K562 (cell line): Measurements from ENCODE around the gene TBC1D9. TPM values are rescaled to one million over a fixed set of nuclear protein-coding genes. Genes with fewer than 3 reads are reported as not detected.

ENCODE experiments used
- ATAC-seq: fragments of 200-7000 bp; cut with Tn5 transposase; 3 replicates; pipeline ENCODE4 v1.9.1; 2020; ENCODE audit warnings: moderate library complexity
- BruUV-seq: library from RNA; stranded (reverse); fragments of 400-500 nt; replicated peaks from 2 replicates; lab custom pipeline; 2021; lab: Mats Ljungman, UMichigan
- CTCF ChIA-PET: fragments of 300-600 bp; formaldehyde crosslinking; extraction: SDS; loops from one replicate; lab custom pipeline; 2021; ENCODE audit warnings: low intra/inter-chr PET ratio; lab: Yijun Ruan, JAX
- POLR2A ChIA-PET: fragments of 300-600, 350-650 bp; sonication (Branson Sonifier 250); formaldehyde crosslinking; extraction: SDS; loops from one replicate; lab custom pipeline; 2021; ENCODE audit warnings: antibody characterized with exemption, inconsistent platforms; lab: Yijun Ruan, JAX
- DNase-seq, 4 experiments: peaks; one replicate each; pipeline versions ENCODE4 v3.0.0 to v3.0.0-alpha.2; 2011 to 2018; ENCODE audit warnings: low spot score in 3 of 4, mixed read lengths in 3 of 4; ENCODE audit errors: extremely low read depth in 1 of 4
- FAIRE-seq: peaks from 2 replicates; lab custom pipeline; 2011; peaks lifted over from hg19 to GRCh38; lab: Jason Lieb, UNC
- H2AFZ ChIP-seq: 2 replicates; pipeline ENCODE4 v1.6.0; 2011; ENCODE audit warnings: low read depth, low read length, control low read depth, inconsistent platforms
- H3K27ac ChIP-seq: fragments of 200-600 bp; 3 replicates; pipeline ENCODE4 v1.8.0; 2011; ENCODE audit warnings: low read depth, mild to moderate bottlenecking, control low read depth, inconsistent platforms, low read length, moderate library complexity, mixed read lengths; ENCODE audit errors: extremely low read depth
- H3K27me3 ChIP-seq, 2 experiments: fragments of 300-600 bp in 1 of 2; 2 replicates in 1 of 2; 3 replicates in 1 of 2; pipeline versions ENCODE4 v1.6.0 to v1.8.0; 2011; ENCODE audit warnings: inconsistent platforms in 2 of 2, low read length in 2 of 2, mild to moderate bottlenecking in 1 of 2, mixed read lengths in 1 of 2, moderate library complexity in 1 of 2; ENCODE audit not compliant: control insufficient read depth in 2 of 2, insufficient read depth in 2 of 2
- H3K36me3 ChIP-seq: fragments of 300-600 bp; 3 replicates; pipeline ENCODE4 v1.8.0; 2011; ENCODE audit warnings: mild to moderate bottlenecking, low read length, inconsistent platforms; ENCODE audit not compliant: control insufficient read depth, insufficient read depth
- H3K4me1 ChIP-seq, 2 experiments: fragments of 200-600 bp in 1 of 2; replicated peaks in 1 of 2; 2 replicates in 1 of 2; 3 replicates in 1 of 2; pipeline versions ENCODE4 v1.5.1 to v1.8.0; 2011; ENCODE audit warnings: inconsistent platforms in 2 of 2, low read length in 2 of 2, mild to moderate bottlenecking in 1 of 2, mixed read lengths in 1 of 2, moderate library complexity in 1 of 2; ENCODE audit not compliant: control insufficient read depth in 2 of 2, insufficient read depth in 2 of 2
- H3K4me2 ChIP-seq: 2 replicates; pipeline ENCODE4 v1.6.1; 2011; ENCODE audit warnings: low read length, control low read depth, inconsistent platforms, mixed read lengths; ENCODE audit not compliant: insufficient read depth
- H3K4me3 ChIP-seq: fragments of 200-600 bp; sonication (generic), shearing (Covaris generic); 2 replicates; pipeline ENCODE4 v1.5.1; 2016; ENCODE audit warnings: control low read depth, inconsistent platforms
- H3K79me2 ChIP-seq: fragments of 200-600 bp; 3 replicates; pipeline ENCODE4 v1.8.0; 2011; ENCODE audit warnings: low read length, inconsistent platforms; ENCODE audit not compliant: control insufficient read depth, insufficient read depth
- H3K9ac ChIP-seq, 2 experiments: 2 replicates each; pipeline versions ENCODE4 v1.6.0 to v1.6.1; 2011; ENCODE audit warnings: low read depth in 2 of 2, low read length in 2 of 2, control low read depth in 1 of 2, inconsistent platforms in 1 of 2, mild to moderate bottlenecking in 1 of 2, mixed read lengths in 1 of 2; ENCODE audit not compliant: insufficient read depth in 1 of 2
- H3K9me1 ChIP-seq: one replicate; pipeline ENCODE4 v1.6.0; 2011; ENCODE audit warnings: inconsistent platforms, mild to moderate bottlenecking, low read length, moderate library complexity; ENCODE audit not compliant: control insufficient read depth, insufficient read depth
- H3K9me3 ChIP-seq: replicated peaks from 2 replicates; pipeline ENCODE4 v1.5.1; 2011; ENCODE audit warnings: low read depth, low read length, inconsistent platforms; ENCODE audit not compliant: control insufficient read depth, insufficient read depth
- H4K20me1 ChIP-seq: replicated peaks from 2 replicates; pipeline ENCODE4 v1.6.1; 2011; ENCODE audit warnings: low read length, inconsistent platforms, mixed read lengths; ENCODE audit not compliant: control insufficient read depth, insufficient read depth
- HLTF ChIP-seq: fragments of 450-650 bp; IDR thresholded peaks from 2 replicates; pipeline ENCODE4 v1.6.1; 2016
- NRF1 ChIP-seq, 2 experiments: fragments of 450-650 bp; IDR thresholded peaks in 1 of 2; conservative IDR thresholded peaks in 1 of 2; 2 replicates each; pipeline ENCODE4 v1.6.1; 2014; ENCODE audit warnings: mild to moderate bottlenecking in 2 of 2
- SMAD1 ChIP-seq: fragments of 150-350 bp; IDR thresholded peaks from 2 replicates; pipeline ENCODE4 v1.6.1; 2014; ENCODE audit warnings: low read length, low read depth; ENCODE audit not compliant: partially characterized antibody
- ZBTB34 ChIP-seq: fragments of 250-450 bp; sonication (Bioruptor Pico); IDR thresholded peaks from 2 replicates; pipeline ENCODE4 v1.8.0; 2021; ENCODE audit warnings: mild to moderate bottlenecking, moderate library complexity
- WGBS: fragments of 100-300 bp; shearing (Covaris generic); methylation state at CpG from one replicate; pipeline ENCODE4 v1.1.6; 2016; ENCODE audit warnings: low coverage, mixed read lengths; ENCODE audit not compliant: insufficient coverage; ENCODE audit errors: missing lambda C conversion rate; 5-methylcytosine and 5-hydroxymethylcytosine counted together
- in situ Hi-C: fragments of 300-500 bp; cut with MboI; formaldehyde crosslinking; loops from 4 replicates; pipeline ENCODE4 v1.15.0; 2018; ENCODE audit warnings: inconsistent platforms, mixed read lengths
- intact Hi-C: fragments of 100-400 bp; cut with micrococcal nuclease; formaldehyde crosslinking; loops from 2 replicates; pipeline ENCODE4 v1.14.2; 2022
- polyA plus RNA-seq, 8 experiments: library from polyadenylated mRNA; depleted of rRNA in 4 of 8; stranded (reverse) in 5 of 8; unstranded in 3 of 8; fragments of >200 nt; fragmentation: Nextera tagmentation in 2 of 8; fragmentation: Illumina TruSeq in 1 of 8; extraction: Ambion mirVana in 2 of 8; extraction: Trizol in 1 of 8; gene quantifications; 2 replicates each; pipeline versions ENCODE4 v1.2.1 to v1.2.3, GENCODE V29; 2011 to 2014; ENCODE audit warnings: inconsistent platforms in 1 of 8, missing spikeins in 1 of 8
- total RNA-seq, 7 experiments: library from RNA; depleted of rRNA in 6 of 7; stranded (reverse); fragments of >200 nt in 6 of 7; fragmentation: Illumina TruSeq in 2 of 7; extraction: Trizol in 2 of 7; gene quantifications; 2 replicates each; pipeline versions ENCODE4 v1.2.1 to v1.2.3, GENCODE V29; 2011 to 2021; ENCODE audit warnings: low replicate concordance in 1 of 7
- TF ChIP-seq, protein P1 (sequence below): fragments of 250-450 bp; sonication (Bioruptor Pico); IDR thresholded peaks from 2 replicates; pipeline ENCODE4 v1.8.0; 2021; ENCODE audit warnings: moderate library complexity, mild to moderate bottlenecking, inconsistent platforms

Gene TBC1D9
- total and polyA plus RNA-seq, 9 of the 15 experiments (the other 6 are each of a cell fraction or from before 2014, with no cell fraction given) = 0.13 TPM; not detected in 8

- no peak for DNase-seq
- no peak overlapping the region for H3K9ac ChIP-seq
- in situ Hi-C loops = no loop called here
- intact Hi-C loops = no loop called here
- peaks cover 0 to 7% of the 10 kb centered on the region in 2 experiments; a peak in 1 of 5 replicates for H3K27me3 ChIP-seq
- ChIA-PET POLR2A (no interaction called here), CTCF (no interaction called here)
- no peaks in the 10 kb centered on the region for H3K4me1 ChIP-seq
- WGBS = 0% methylated on average over 1 of the region's 1 CpG
- no peak for TF ChIP-seq ZBTB34 (CRISPR knock-in tag)
- TF ChIP-seq, all 486 proteins: peak for 0
- H2AFZ ChIP-seq = no peak overlapping the region
- ATAC-seq (no peak), FAIRE-seq (no peak)
- H3K9me1 ChIP-seq = no peaks in the 10 kb centered on the region
- H3K9me3 ChIP-seq = no peaks in the 10 kb centered on the region
- no TSS peak for BruUV-seq
- no peaks in the 10 kb centered on the region for H3K36me3 ChIP-seq
- no peaks in the 10 kb centered on the region for H3K79me2 ChIP-seq
- H3K4me2 ChIP-seq = no peak overlapping the region
- H3K27ac ChIP-seq = no peak overlapping the region
- no peaks in the 10 kb centered on the region for H4K20me1 ChIP-seq
- H3K4me3 ChIP-seq = no peak overlapping the region
Measured at GRCh38 chr4:140693562-140693961, 62.6 kb downstream of the TBC1D9 start.

DNA sequence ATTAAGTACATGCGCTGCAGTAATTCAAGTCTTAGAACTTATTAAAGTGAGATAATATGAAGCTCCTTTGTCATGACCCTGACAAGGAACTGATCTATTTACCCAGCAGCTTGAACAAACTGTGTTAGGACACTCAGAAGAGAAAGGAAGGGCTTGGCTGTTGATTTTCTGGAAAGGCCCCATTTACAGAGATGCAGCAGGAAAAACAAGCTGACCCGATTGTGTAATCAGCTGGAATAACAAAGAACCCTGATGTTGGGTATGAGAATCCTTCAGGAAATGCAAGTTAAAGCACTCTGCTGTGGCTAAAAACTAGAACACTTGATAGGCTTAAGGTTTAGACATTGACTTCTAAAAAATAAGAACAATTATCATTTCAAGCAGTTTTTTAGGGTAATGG, 64.8 kb downstream of the TBC1D9 start:
- ATAC-seq = no peak
- TF ChIP-seq SMAD1 = no peak
- TF ChIP-seq HLTF = no peak
- TF ChIP-seq NRF1 (conservative IDR thresholded peaks at IDR 0.05 in 1 of 2, IDR thresholded peaks at IDR 0.05 in 1 of 2) = no peak
- TF ChIP-seq, protein P1, sequence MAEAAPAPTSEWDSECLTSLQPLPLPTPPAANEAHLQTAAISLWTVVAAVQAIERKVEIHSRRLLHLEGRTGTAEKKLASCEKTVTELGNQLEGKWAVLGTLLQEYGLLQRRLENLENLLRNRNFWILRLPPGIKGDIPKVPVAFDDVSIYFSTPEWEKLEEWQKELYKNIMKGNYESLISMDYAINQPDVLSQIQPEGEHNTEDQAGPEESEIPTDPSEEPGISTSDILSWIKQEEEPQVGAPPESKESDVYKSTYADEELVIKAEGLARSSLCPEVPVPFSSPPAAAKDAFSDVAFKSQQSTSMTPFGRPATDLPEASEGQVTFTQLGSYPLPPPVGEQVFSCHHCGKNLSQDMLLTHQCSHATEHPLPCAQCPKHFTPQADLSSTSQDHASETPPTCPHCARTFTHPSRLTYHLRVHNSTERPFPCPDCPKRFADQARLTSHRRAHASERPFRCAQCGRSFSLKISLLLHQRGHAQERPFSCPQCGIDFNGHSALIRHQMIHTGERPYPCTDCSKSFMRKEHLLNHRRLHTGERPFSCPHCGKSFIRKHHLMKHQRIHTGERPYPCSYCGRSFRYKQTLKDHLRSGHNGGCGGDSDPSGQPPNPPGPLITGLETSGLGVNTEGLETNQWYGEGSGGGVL (CRISPR knock-in tag) = no peak
- TF ChIP-seq, all 486 proteins: peak for 0
- no peaks in the 10 kb centered on the region for H3K9me1 ChIP-seq
- no peaks in the 10 kb centered on the region for H3K4me1 ChIP-seq
- no peak for DNase-seq
- no peak overlapping the region for H3K27ac ChIP-seq
- in situ Hi-C loops (no loop called here), intact Hi-C loops (no loop called here)
- no peak for FAIRE-seq
- H3K79me2 ChIP-seq = no peaks in the 10 kb centered on the region
- no peaks in the 10 kb centered on the region for H3K27me3 ChIP-seq
- no peaks in the 10 kb centered on the region for H3K36me3 ChIP-seq
- WGBS = 0% methylated on average over 2 of the region's 2 CpGs
- H2AFZ ChIP-seq = no peak overlapping the region
- no peaks in the 10 kb centered on the region for H4K20me1 ChIP-seq
- no peak overlapping the region for H3K4me3 ChIP-seq
- BruUV-seq = no TSS peak
- H3K9me3 ChIP-seq = no peaks in the 10 kb centered on the region
- H3K4me2 ChIP-seq = no peak overlapping the region
- ChIA-PET CTCF (no interaction called here), POLR2A (no interaction called here)
- H3K9ac ChIP-seq = no peak overlapping the region
